H1 (cell line): ENCODE results near the gene MTF1. TPM values are rescaled to one million over a fixed set of nuclear protein-coding genes. Genes with fewer than 3 reads are reported as not detected.

Experiments used
- CTCF ChIA-PET: fragments of 300-600 bp; sonication (Branson Sonifier 250); formaldehyde crosslinking; loops from one replicate; lab custom pipeline; 2021; ENCODE audit not compliant: partially characterized antibody; lab: Charles Lee
- POLR2A ChIA-PET: fragments of 300-600 bp; sonication (Branson Sonifier 250); formaldehyde crosslinking; loops from one replicate; lab custom pipeline; 2021; ENCODE audit warnings: inconsistent platforms; ENCODE audit not compliant: partially characterized antibody; lab: Charles Lee
- DNase-seq, 2 experiments: peaks; one replicate each; pipeline versions ENCODE4 v3.0.0 to v3.0.0-alpha.2; 2010 to 2022; ENCODE audit warnings: low spot score in 2 of 2, low read depth in 1 of 2, mixed read lengths in 1 of 2
- FAIRE-seq: peaks from 2 replicates; lab custom pipeline; 2011; peaks lifted over from hg19 to GRCh38; lab: Jason Lieb, UNC
- H2AFZ ChIP-seq: 2 replicates; pipeline ENCODE4 v1.8.1; 2012; ENCODE audit warnings: low read length, inconsistent platforms
- H2AK5ac ChIP-seq: 2 replicates; pipeline ENCODE4 v1.6.1; 2013; ENCODE audit warnings: low read depth, low read length
- H2BK120ac ChIP-seq: replicated peaks from 2 replicates; pipeline ENCODE3; 2013; ENCODE audit warnings: low read depth, low read length, inconsistent platforms
- H2BK12ac ChIP-seq: 2 replicates; pipeline ENCODE4 v1.6.1; 2013; ENCODE audit warnings: low read depth, low read length
- H2BK15ac ChIP-seq: 2 replicates; pipeline ENCODE4 v1.6.1; 2013; ENCODE audit warnings: low read length
- H2BK20ac ChIP-seq: 2 replicates; pipeline ENCODE4 v1.6.1; 2013; ENCODE audit warnings: low read length
- H2BK5ac ChIP-seq: 2 replicates; pipeline ENCODE4 v1.6.1; 2013; ENCODE audit warnings: low read depth, low read length
- H3K14ac ChIP-seq: 2 replicates; pipeline ENCODE4 v1.6.1; 2013; ENCODE audit warnings: inconsistent platforms; ENCODE audit not compliant: insufficient read length
- H3K18ac ChIP-seq: 2 replicates; pipeline ENCODE4 v1.6.1; 2013; ENCODE audit warnings: low read length; ENCODE audit errors: extremely low read depth
- H3K23ac ChIP-seq: 2 replicates; pipeline ENCODE4 v1.6.1; 2013; ENCODE audit warnings: inconsistent platforms; ENCODE audit not compliant: insufficient read length
- H3K23me2 ChIP-seq: 2 replicates; pipeline ENCODE4 v1.6.1; 2013; ENCODE audit warnings: low read depth, low read length
- H3K27ac ChIP-seq: 2 replicates; pipeline ENCODE4 v1.6.1; 2011; ENCODE audit warnings: low read depth, low read length, inconsistent platforms
- H3K27me3 ChIP-seq, 4 experiments: replicated peaks in 1 of 4; 1 replicate in 1 of 4; 2 replicates in 3 of 4; pipeline versions ENCODE4 v1.6.1 to v1.8.1; 2011 to 2013; ENCODE audit warnings: low read length in 3 of 4, mild to moderate bottlenecking in 3 of 4, inconsistent platforms in 2 of 4, mixed read lengths in 2 of 4, moderate library complexity in 1 of 4; ENCODE audit not compliant: control insufficient read depth in 3 of 4, insufficient read depth in 3 of 4; ENCODE audit errors: extremely low read depth in 1 of 4
- H3K36me3 ChIP-seq, 4 experiments: 2 replicates each; pipeline versions ENCODE4 v1.6.1 to v1.8.1; 2011 to 2013; ENCODE audit warnings: mild to moderate bottlenecking in 4 of 4, low read length in 3 of 4, moderate library complexity in 2 of 4, control low read depth in 1 of 4, inconsistent platforms in 1 of 4; ENCODE audit not compliant: insufficient read depth in 4 of 4, control insufficient read depth in 2 of 4
- H3K4ac ChIP-seq: replicated peaks from 2 replicates; pipeline ENCODE3; 2013; ENCODE audit warnings: low read length, low read depth, mixed read lengths, inconsistent platforms; ENCODE audit not compliant: insufficient read length
- H3K4me1 ChIP-seq, 4 experiments: replicated peaks in 1 of 4; 1 replicate in 1 of 4; 2 replicates in 3 of 4; pipeline versions ENCODE4 v1.6.1 to v1.8.1; 2011 to 2013; ENCODE audit warnings: low read length in 3 of 4, inconsistent platforms in 2 of 4, mixed read lengths in 1 of 4; ENCODE audit not compliant: insufficient read depth in 4 of 4, control insufficient read depth in 3 of 4
- H3K4me2 ChIP-seq, 2 experiments: 2 replicates each; pipeline versions ENCODE4 v1.6.1 to v1.8.1; 2011 to 2013; ENCODE audit warnings: low read depth in 2 of 2, low read length in 2 of 2, control low read depth in 1 of 2, inconsistent platforms in 1 of 2, mild to moderate bottlenecking in 1 of 2; ENCODE audit not compliant: insufficient read depth in 1 of 2
- H3K4me3 ChIP-seq, 4 experiments: fragments of 200-600, 300-600 bp in 1 of 4; sonication (generic), shearing (Covaris generic), sonication (Bioruptor Twin) in 1 of 4; 2 replicates each; pipeline versions ENCODE4 v1.5.1 to v1.8.1; 2011 to 2016; ENCODE audit warnings: low read length in 4 of 4, low read depth in 3 of 4, control low read depth in 2 of 4, inconsistent platforms in 2 of 4, mild to moderate bottlenecking in 2 of 4, mixed read lengths in 1 of 4, moderate library complexity in 1 of 4; ENCODE audit not compliant: insufficient read depth in 2 of 4; ENCODE audit errors: extremely low read depth in 1 of 4
- H3K56ac ChIP-seq: replicated peaks from 2 replicates; pipeline ENCODE3; 2013; ENCODE audit warnings: low read depth, mild to moderate bottlenecking, mixed read lengths, low read length, inconsistent platforms; ENCODE audit not compliant: insufficient read length
- H3K79me1 ChIP-seq: 2 replicates; pipeline ENCODE4 v1.6.1; 2013; ENCODE audit warnings: low read depth, low read length, control low read depth
- H3K79me2 ChIP-seq, 2 experiments: 2 replicates each; pipeline versions ENCODE4 v1.6.1 to v1.8.1; 2012 to 2013; ENCODE audit warnings: low read length in 2 of 2, mild to moderate bottlenecking in 2 of 2, inconsistent platforms in 1 of 2; ENCODE audit not compliant: insufficient read depth in 2 of 2, control insufficient read depth in 1 of 2
- H3K9ac ChIP-seq, 4 experiments: replicated peaks in 1 of 4; 1 replicate in 1 of 4; 2 replicates in 3 of 4; pipeline versions ENCODE4 v1.6.1 to v1.8.1; 2011 to 2013; ENCODE audit warnings: low read depth in 3 of 4, low read length in 3 of 4, control low read depth in 2 of 4, mild to moderate bottlenecking in 2 of 4, moderate library complexity in 2 of 4, inconsistent platforms in 1 of 4; ENCODE audit errors: extremely low read depth in 1 of 4
- H3K9me3 ChIP-seq, 2 experiments: 2 replicates each; pipeline versions ENCODE4 v1.6.1 to v1.8.1; 2012 to 2013; ENCODE audit warnings: mild to moderate bottlenecking in 2 of 2, moderate library complexity in 2 of 2, control low read depth in 1 of 2, inconsistent platforms in 1 of 2, low read depth in 1 of 2, low read length in 1 of 2, mixed read lengths in 1 of 2; ENCODE audit not compliant: insufficient read depth in 2 of 2
- H4K20me1 ChIP-seq, 2 experiments: replicated peaks in 1 of 2; 2 replicates each; pipeline versions ENCODE3 to v1.8.1; 2011 to 2013; ENCODE audit warnings: inconsistent platforms in 2 of 2, low read length in 2 of 2, mild to moderate bottlenecking in 1 of 2; ENCODE audit not compliant: insufficient read depth in 2 of 2, control insufficient read depth in 1 of 2
- H4K5ac ChIP-seq: 2 replicates; pipeline ENCODE4 v1.6.1; 2013; ENCODE audit warnings: low read length, low read depth, mixed read lengths, inconsistent platforms; ENCODE audit not compliant: insufficient read length
- H4K8ac ChIP-seq: 2 replicates; pipeline ENCODE4 v1.8.0; 2013; ENCODE audit warnings: mild to moderate bottlenecking, moderate library complexity, low read length, inconsistent platforms; ENCODE audit not compliant: insufficient read depth; ENCODE audit errors: extremely low read depth
- H4K91ac ChIP-seq: replicated peaks from 2 replicates; pipeline ENCODE3; 2013; ENCODE audit warnings: low read length, mixed read lengths, inconsistent platforms; ENCODE audit not compliant: insufficient read length
- CREB1 ChIP-seq: IDR thresholded peaks from 2 replicates; pipeline ENCODE4 v1.6.1; 2012; ENCODE audit warnings: inconsistent platforms
- GABPA ChIP-seq: IDR thresholded peaks from 2 replicates; pipeline ENCODE4 v1.6.1; 2011; ENCODE audit warnings: mild to moderate bottlenecking, low read length, moderate library complexity, borderline replicate concordance; ENCODE audit not compliant: insufficient read depth
- JUN ChIP-seq: IDR thresholded peaks from 2 replicates; pipeline ENCODE4 v1.6.1; 2011; ENCODE audit warnings: low read depth, mild to moderate bottlenecking, improper control_type of control experiment, low read length
- SP1 ChIP-seq: IDR thresholded peaks from 2 replicates; pipeline ENCODE4 v1.6.1; 2011; ENCODE audit warnings: low read depth, low read length
- WGBS, 2 experiments: shearing (Covaris generic) in 1 of 2; methylation state at CpG; one replicate each; pipeline versions ENCODE4 v1.1.6 to v1.1.7; 2013 to 2015; ENCODE audit warnings: low lambda C conversion rate in 2 of 2, mixed read lengths in 2 of 2, inconsistent platforms in 1 of 2, low coverage in 1 of 2, missing lambda C conversion rate in 1 of 2; ENCODE audit not compliant: insufficient replicate concordance in 2 of 2, insufficient coverage in 1 of 2, insufficient read length in 1 of 2; ENCODE audit errors: extremely low coverage in 1 of 2, missing lambda C conversion rate in 1 of 2; 5-methylcytosine and 5-hydroxymethylcytosine counted together
- polyA plus RNA-seq, 7 experiments: library from polyadenylated mRNA; depleted of rRNA in 3 of 7; stranded (reverse) in 5 of 7; unstranded in 2 of 7; fragments of >200 nt in 5 of 7; fragments of 200-250 nt in 2 of 7; gene quantifications; 1 replicate in 5 of 7; 2 replicates in 1 of 7; 4 replicates in 1 of 7; pipeline versions ENCODE4 v1.2.1 to v1.2.3, GENCODE V29; 2011 to 2013; ENCODE audit warnings: missing spikeins in 2 of 7, mixed read lengths in 2 of 7
- total RNA-seq: library from RNA; stranded (reverse); fragmentation: NEBNext Ultra II Directional; extraction: Animal tissue kit (Norgen Biotek cat#: 25700); gene quantifications from 2 replicates; pipeline ENCODE4 v1.2.1, GENCODE V29; 2021

Gene MTF1
- total and polyA plus RNA-seq, 2 of the 8 experiments (the other 6 are each of a cell fraction or from before 2014, with no cell fraction given) = 4.0 to 15.5 TPM

DNA sequence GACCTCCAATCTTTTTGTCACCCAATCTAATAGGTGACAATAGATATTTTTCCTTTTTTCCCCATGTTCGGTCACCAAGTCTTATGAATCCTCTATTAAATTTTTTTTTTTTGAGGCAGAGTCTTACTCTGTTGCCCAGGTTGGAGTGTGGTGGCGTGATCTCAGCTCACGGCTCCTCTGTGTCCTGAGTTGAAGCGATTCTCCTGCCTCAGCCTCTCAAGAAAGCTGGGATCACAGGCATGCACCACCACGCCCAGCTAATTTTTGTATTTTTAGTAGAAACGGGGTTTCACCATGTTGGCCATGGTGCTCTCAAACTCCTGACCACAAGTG lies 42.5 kb upstream of the MTF1 start:
- no peak for TF ChIP-seq GABPA
- no peak for TF ChIP-seq JUN
- TF ChIP-seq SP1 = no peak
- no peak for TF ChIP-seq CREB1
- Histone ChIP-seq H3K4me2 (no peak overlapping the region), H2BK20ac (no peak overlapping the region), H3K9ac (no peak overlapping the region), H3K36me3 (no peaks in the 10 kb centered on the region; a peak in 2 of 8 replicates), H3K9me3 (peaks cover 7% of the 10 kb centered on the region in 2 experiments), H3K23ac (no peak overlapping the region), H4K20me1 (no peaks in the 10 kb centered on the region), H3K56ac (no peak overlapping the region), H3K4ac (no peak overlapping the region), H2BK12ac (no peak overlapping the region), H3K4me3 (no peak overlapping the region), H2BK5ac (no peak overlapping the region), H3K79me1 (no peaks in the 10 kb centered on the region), H4K8ac (no peak overlapping the region), H2AK5ac (no peak overlapping the region), H3K79me2 (no peaks in the 10 kb centered on the region), H3K14ac (no peak overlapping the region), H2BK120ac (no peak overlapping the region), H4K91ac (no peak overlapping the region), H3K4me1 (no peaks in the 10 kb centered on the region), H2AFZ (no peak overlapping the region), H3K18ac (no peak overlapping the region), H2BK15ac (no peak overlapping the region), H4K5ac (no peak overlapping the region), H3K23me2 (no peaks in the 10 kb centered on the region), H3K27ac (no peak overlapping the region), H3K27me3 (no peaks in the 10 kb centered on the region)
- POLR2A ChIA-PET = interaction anchor here (1.6 kb wide), 1 partner anchor 11 kb away, joined by 5 read pairs; no protein-coding TSS in a partner anchor
- DNase-seq (no peak), FAIRE-seq (no peak)
- WGBS, 2 experiments = 94% methylated on average over 6 of the region's 6 CpGs; no CpG with 5 or more reads in 1 of the 2 experiments
- CTCF ChIA-PET = interaction anchor here (0.6 to 1.9 kb wide), 4 partner anchors 34 to 1708 kb away, joined by 3 to 5 read pairs (median 3); no protein-coding TSS in a partner anchor
